Ascending aorta (tissue), 2 donors: ENCODE results near the gene UBE2O. TPM values are rescaled to one million over a fixed set of nuclear protein-coding genes. Genes with fewer than 3 reads are reported as not detected.
A peak's percentile ranks its signal among the peaks of the same experiment; 100 is the strongest.

Experiments
- DNase-seq, 2 donors: peaks; one replicate each; pipeline ENCODE4 v3.0.0-alpha.2; 2019; ENCODE audit warnings: low spot score in 2 of 2
- H3K27ac ChIP-seq, 2 donors: fragments of 200-600 bp; sonication (generic); one replicate each; pipeline ENCODE4 v1.5.1; 2016 to 2017; ENCODE audit warnings: mild to moderate bottlenecking in 1 of 2
- H3K27me3 ChIP-seq: fragments of 200-600 bp; sonication (generic); one replicate; pipeline ENCODE4 v1.5.1; 2017
- H3K36me3 ChIP-seq, 2 donors: fragments of 200-600 bp; sonication (generic); one replicate each; pipeline ENCODE4 v1.5.1; 2016
- H3K4me1 ChIP-seq, 2 donors: fragments of 200-600 bp; sonication (generic); one replicate each; pipeline ENCODE4 v1.5.1; 2016 to 2017; ENCODE audit warnings: mild to moderate bottlenecking in 1 of 2
- H3K4me3 ChIP-seq, 2 donors: fragments of 200-600 bp; sonication (generic); one replicate each; pipeline ENCODE4 v1.5.1; 2016 to 2017; ENCODE audit warnings: mild to moderate bottlenecking in 1 of 2
- H3K9me3 ChIP-seq, 2 donors: fragments of 200-600 bp; sonication (generic); one replicate each; pipeline ENCODE4 v1.5.1; 2016
- CTCF ChIP-seq, 3 experiments: fragments of 200-600 bp in 2 of 3; fragments of 450-650 bp in 1 of 3; sonication (generic) in 2 of 3; IDR thresholded peaks; one replicate each; pipeline ENCODE4 v1.5.1; 2016 to 2019; ENCODE audit warnings: antibody characterized with exemption in 3 of 3, mild to moderate bottlenecking in 1 of 3, moderate library complexity in 1 of 3
- intact Hi-C: fragments of 100-400 bp; cut with DNase I; formaldehyde crosslinking; loops from one replicate; pipeline ENCODE4 v1.15.1; 2023
- total RNA-seq: library from RNA; depleted of rRNA; stranded (reverse); fragments of >200 nt; gene quantifications from one replicate; pipeline ENCODE4 v1.1.0, GENCODE V29; 2016

UBE2O gene
- total RNA-seq = 19.6 TPM

GRCh38 chr17:76452660-76453430, at the start of gene UBE2O:
TSS of gene UBE2O (minus strand) at chr17:76453152. CDS start at chr17:76453141, 11 bp downstream.
- peak within 1 kb of the TSS; percentile 67 to 77 for H3K27ac ChIP-seq

GRCh38 chr17:76501827-76502307, 48.9 kb upstream of the UBE2O start:
- no peak for DNase-seq
- intact Hi-C loops = loop anchor here (5.0 kb wide), 1 partner anchor 50 kb away; the partner anchor contains the start of gene UBE2O
- peak overlapping the region; percentile 62 to 78 for H3K4me3 ChIP-seq
- no peak for TF ChIP-seq CTCF (IDR thresholded peaks at IDR 0.05)
- no peaks in the 10 kb centered on the region for H3K27me3 ChIP-seq
- H3K27ac ChIP-seq = peak overlapping the region; percentile 80
- H3K36me3 ChIP-seq = no peaks in the 10 kb centered on the region
- H3K4me1 ChIP-seq = peaks cover 10 to 40% of the 10 kb centered on the region in 2 donors
- no peaks in the 10 kb centered on the region for H3K9me3 ChIP-seq

More at GRCh38 chr17:76452660-76453430, at the start of gene UBE2O:
- peak within 1 kb of the TSS; percentile 94 to 98 for H3K4me3 ChIP-seq
- H3K27me3 ChIP-seq = no peaks in the 10 kb centered on the region
- DNase-seq = peak; percentile 42 to 92
- TF ChIP-seq CTCF (IDR thresholded peaks at IDR 0.05) = peak; percentile 35 to 55 (median 48)
- peaks cover 0 to 8% of the 10 kb centered on the region in 2 donors for H3K4me1 ChIP-seq
- intact Hi-C loops = loop anchor here (5.0 kb wide), 1 partner anchor 49 kb away; the partner anchor contains the start of gene RHBDF2
- no peaks in the 10 kb centered on the region for H3K9me3 ChIP-seq
- H3K36me3 ChIP-seq = no peaks in the 10 kb centered on the region

- H3K9me3 ChIP-seq = no peaks in the 10 kb centered on the region
- H3K27ac ChIP-seq = peak within 1 kb of the TSS; percentile 80
- H3K36me3 ChIP-seq = no peaks in the 10 kb centered on the region
- H3K4me3 ChIP-seq = peak within 1 kb of the TSS; percentile 62 to 78
- H3K4me1 ChIP-seq = peaks cover 10 to 38% of the 10 kb centered on the region in 2 donors
- intact Hi-C loops = loop anchor here (5.0 kb wide), 1 partner anchor 49 kb away; the partner anchor contains the start of gene UBE2O
- DNase-seq = peak; percentile 77 to 93
- no peaks in the 10 kb centered on the region for H3K27me3 ChIP-seq
- TF ChIP-seq CTCF (IDR thresholded peaks at IDR 0.05) = no peak
Measured at GRCh38 chr17:76501018-76501826, 48.3 kb upstream of the UBE2O start, which contains the start of gene RHBDF2. TSS of gene RHBDF2 (minus strand) at chr17:76501423. CDS start at chr17:76481524, 19,899 bp downstream.

- Histone ChIP-seq H3K27ac (peak overlapping the region; percentile 80), H3K9me3 (no peaks in the 10 kb centered on the region), H3K4me3 (peak overlapping the region; percentile 62 to 78), H3K4me1 (peaks cover 10 to 38% of the 10 kb centered on the region in 2 donors), H3K36me3 (no peaks in the 10 kb centered on the region), H3K27me3 (no peaks in the 10 kb centered on the region)
- TF ChIP-seq CTCF (IDR thresholded peaks at IDR 0.05) = no peak
- intact Hi-C loops = loop anchor here (5.0 kb wide), 1 partner anchor 48 kb away; the partner anchor contains the start of gene UBE2O
- no peak for DNase-seq
Measured at GRCh38 chr17:76500747-76501017, 47.7 kb upstream of the UBE2O start.

- H3K4me3 ChIP-seq = peak overlapping the region; percentile 62 to 78
- intact Hi-C loops = loop anchor here (5.0 kb wide), 1 partner anchor 48 kb away; the partner anchor contains the start of gene UBE2O
- peak overlapping the region; percentile 80 for H3K27ac ChIP-seq
- DNase-seq = no peak
- H3K9me3 ChIP-seq = no peaks in the 10 kb centered on the region
- H3K4me1 ChIP-seq = peaks cover 10 to 38% of the 10 kb centered on the region in 2 donors
- no peak for TF ChIP-seq CTCF (IDR thresholded peaks at IDR 0.05)
- no peaks in the 10 kb centered on the region for H3K36me3 ChIP-seq
- H3K27me3 ChIP-seq = no peaks in the 10 kb centered on the region
Measured at GRCh38 chr17:76500074-76500746, 47.3 kb upstream of the UBE2O start.
